ENCODE results near the gene RFFL.

RFFL gene

DNA sequence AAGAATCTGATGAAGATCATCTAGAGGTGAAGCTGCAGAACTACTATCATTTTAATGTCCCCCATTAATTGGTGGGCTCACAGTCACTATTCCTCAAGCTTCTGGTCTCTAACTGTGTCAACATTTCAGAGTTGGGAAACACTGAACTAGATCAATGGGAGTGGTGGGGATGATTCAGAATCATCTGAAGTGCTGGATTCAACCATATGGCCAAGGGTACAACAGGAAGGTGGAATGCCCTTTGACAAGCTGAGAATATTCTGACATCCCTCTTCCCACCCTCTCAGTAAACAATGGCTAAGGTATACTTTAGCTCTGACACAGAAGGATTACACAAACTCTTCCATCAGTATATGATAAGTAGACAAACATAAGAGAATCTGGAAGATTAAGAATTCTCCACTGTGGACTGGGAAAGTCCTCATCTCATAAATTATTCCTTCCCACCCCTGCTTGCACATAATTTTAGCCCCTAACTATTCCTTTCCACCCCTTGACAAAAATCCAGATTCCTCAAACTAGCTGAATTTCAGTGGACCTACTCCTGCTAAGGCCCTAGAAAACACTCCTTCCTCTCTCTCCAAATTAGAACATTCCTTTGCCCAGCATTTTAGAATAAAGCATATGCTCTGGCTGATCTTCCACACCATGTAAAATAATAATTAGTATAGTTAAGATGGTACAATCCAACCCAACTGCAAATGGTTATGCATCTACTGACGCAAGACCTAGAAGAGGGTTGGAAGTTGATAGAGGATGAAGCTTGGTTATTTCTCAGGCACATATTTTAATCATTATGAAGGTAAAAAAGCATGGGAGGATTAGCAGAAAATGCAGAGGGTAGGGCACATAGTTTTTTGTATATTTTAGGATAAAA lies 16.3 kb upstream of the RFFL start:
- no peak for DNase-seq

DNA sequence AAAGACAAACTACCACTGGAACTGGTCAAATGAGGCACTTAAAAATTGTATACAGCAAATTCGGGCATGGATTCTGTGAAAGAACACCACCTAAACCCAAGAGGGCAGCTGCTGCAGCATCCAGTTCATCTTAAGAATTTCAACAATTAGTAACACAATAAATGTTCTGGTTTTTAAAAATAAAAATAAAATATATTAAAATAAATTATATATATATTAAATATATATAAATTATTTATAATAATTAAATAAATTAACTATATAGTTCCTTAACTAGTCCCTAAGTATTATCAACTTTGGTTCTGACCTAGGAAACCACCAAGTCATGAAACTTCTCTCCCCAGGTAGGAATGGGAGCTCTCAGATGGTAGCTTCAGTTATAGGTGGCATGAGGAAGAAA lies 13.4 kb upstream of the RFFL start:
- no peak for DNase-seq

- DNase-seq, result no peak
Measured at GRCh38 chr17:35074711-35075707, 11.5 kb upstream of the RFFL start.

- DNase-seq, result peak; percentile 45
Measured at GRCh38 chr17:35073991-35074627, 10.6 kb upstream of the RFFL start.

DNA sequence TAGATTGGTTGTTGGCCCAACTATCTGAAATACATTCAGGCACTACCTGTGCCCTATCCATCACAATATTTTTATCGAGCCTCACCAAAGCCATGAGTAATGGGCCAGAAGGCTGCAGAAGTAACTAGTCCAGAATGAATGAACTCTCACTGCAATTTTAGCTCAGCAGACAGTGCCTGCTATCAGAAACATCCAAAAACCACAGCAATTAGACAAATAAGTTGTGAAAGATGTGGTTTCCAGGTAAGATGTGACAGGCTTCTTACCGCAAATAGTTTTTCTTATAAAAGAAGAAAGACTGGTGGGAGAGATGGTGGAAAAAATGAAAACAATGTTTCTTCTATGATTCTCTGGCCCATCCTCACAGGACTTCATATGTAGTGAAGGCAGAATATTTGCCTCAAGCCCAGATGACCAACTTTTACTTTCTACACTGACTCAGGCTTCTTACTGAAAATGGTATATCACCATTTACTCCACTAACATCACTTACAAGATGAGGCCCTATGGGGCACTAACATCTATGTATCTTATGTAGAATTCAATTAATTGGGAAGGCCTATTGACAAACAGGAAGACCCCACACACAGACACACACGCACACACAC lies 9.8 kb upstream of the RFFL start:
- peak; percentile 55 for DNase-seq

DNA sequence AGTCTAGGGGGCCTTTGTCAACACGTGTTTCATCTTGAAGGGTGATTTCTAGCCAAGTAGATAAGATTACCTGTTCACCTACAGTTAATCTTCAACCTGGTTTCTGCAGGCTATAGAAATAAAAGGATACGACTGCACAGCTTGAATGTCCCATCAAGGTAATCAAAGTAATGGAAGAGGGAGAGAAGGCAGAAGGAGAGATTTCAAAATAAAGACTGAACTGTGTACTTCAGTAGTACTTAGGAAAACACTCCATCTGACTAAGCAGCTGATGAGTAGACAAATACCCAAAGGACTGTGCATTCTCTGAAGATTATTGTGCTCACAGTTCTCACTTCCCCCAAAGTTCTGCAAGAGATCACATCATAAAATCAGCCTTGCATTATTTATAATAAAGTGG lies 5.8 kb upstream of the RFFL start:
- DNase-seq, result no peak

GRCh38 chr17:35068249-35068648 lies 4.7 kb upstream of the RFFL start:
- DNase-seq, result no peak

GRCh38 chr17:35065880-35066279 lies 2.4 kb upstream of the RFFL start:
- no peak for DNase-seq

GRCh38 chr17:35064516-35065215 lies 1.2 kb upstream of the RFFL start:
- no peak for DNase-seq

GRCh38 chr17:35062308-35062707 lies 1.2 kb downstream of the RFFL start:
- no peak for DNase-seq

DNA sequence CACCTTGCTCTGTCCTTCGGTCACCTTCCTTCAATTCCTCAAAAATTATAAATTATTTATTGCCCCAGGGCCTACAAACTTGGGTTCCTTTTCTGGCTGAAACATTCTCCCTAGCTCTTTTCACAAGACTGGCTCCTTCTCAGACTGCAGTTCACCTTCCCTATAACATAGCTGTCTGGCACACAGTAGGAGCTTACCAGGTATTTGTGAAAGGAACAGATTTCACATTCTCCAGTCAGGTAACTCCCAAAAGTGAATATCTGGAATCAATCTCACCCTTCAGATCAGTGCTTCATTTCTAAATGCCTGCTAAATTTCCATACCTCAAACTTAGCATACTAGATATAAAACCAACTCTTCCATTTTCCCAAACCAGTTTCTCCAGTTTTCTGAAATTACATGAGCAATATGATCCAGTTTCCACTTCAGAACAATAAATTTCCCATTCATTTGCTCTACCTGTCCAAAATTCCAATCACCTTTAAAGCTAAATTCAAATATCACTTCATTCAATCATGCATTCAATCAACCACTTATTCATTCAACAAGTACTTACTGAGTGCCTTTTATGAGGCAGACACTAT lies 6.1 kb downstream of the RFFL start:
- no peak for DNase-seq

- DNase-seq, result no peak
Measured at GRCh38 chr17:35056013-35056412, 7.5 kb downstream of the RFFL start.

DNA sequence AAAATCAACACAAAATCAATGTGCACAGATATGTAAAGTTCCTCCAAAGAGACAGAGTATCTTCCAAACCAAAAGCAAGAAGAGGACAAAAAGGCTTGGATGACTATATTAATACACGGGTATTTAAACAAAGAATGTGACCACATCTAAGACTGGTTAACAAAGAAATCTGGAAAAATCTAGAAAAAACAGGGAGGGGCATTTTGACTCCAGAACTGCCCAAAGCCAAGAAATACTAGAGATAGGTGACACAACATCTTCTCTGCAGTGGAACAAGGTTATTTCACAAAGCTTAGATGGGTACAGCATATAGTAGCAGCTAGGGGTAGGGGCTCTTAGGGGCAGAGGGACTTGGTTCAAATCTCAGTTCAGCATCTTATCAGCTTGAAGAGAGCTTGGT lies 10.3 kb downstream of the RFFL start:
- DNase-seq, result no peak

DNA sequence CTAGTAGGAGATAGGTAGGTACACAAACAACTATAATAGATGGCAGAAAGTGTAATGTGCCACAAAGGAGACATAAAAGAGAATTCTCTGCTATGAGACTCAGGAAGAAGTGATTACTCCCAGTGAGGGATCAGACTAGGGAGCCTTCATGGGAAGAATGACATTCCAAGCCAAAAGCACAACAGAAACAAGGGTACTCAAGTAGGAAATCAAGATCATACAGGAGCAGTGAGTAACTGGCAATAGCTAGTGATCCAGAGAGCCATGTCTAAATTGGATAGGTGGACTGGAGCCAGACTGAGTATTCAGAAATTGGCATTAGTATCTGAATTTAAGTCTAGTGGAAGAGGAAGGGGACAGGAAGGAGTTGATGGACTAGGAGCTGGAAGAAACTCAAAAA lies 10.7 kb downstream of the RFFL start:
- no peak for DNase-seq

DNA sequence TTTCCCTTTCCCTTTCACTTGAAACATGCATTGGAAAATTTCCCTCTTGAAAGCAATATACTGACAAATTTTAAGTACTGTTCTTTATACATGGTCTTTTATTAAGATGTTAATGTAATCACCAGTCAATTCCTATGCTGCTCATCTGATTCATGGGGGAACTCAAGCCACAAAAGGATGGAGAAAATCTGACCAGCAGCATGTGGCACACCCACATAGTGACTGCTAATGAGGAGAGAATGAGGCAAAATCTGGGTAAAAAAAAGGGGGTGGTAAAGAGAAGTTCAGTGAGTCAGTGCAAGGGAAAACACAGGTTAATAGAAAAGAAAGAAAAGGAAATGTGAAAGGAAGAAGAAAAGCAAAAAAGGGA lies 11.3 kb downstream of the RFFL start:
- no peak for DNase-seq

GRCh38 chr17:35051579-35052240 lies 11.8 kb downstream of the RFFL start:
- peak; percentile 40 for DNase-seq

DNA sequence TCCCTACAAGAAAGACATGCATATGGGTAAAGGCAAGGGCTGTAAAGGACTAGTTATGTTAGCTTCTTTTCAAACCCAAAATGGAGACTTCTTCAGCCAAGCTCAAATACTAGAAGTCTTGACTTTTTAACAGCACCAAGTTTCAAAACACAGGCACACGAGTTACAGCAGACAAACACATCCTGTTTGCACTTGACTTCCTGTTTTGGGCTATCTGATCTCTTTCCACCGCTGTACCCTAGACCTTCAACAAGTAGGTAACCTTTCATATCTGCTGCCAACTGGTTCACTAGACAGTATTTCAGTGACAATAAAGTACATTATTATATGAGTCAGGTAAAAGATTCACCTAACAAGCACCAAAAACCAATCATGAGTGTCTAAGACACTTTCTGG lies 12.3 kb downstream of the RFFL start:
- DNase-seq, result peak; percentile 82

DNA sequence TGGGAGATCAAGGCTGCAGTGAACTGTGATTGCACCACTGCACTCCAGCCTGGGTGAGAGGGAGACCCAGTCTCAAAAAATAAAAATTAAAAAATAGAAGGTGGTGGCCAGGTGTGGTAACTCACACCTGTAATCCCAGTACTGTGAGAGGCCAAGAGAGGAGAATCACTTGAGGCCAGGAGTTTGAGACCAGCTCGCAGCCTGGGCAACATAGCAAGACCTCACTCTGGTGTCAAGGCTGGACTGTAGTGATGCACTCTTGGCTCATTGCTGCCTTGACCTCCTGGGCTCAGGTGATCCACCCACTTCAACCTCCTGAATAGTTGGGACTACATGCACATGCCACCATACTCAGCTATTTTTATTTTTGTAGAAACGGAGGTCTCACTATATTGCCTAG lies 13.3 kb downstream of the RFFL start:
- DNase-seq, result no peak

- no peak for DNase-seq
Measured at GRCh38 chr17:35048685-35049379, 14.7 kb downstream of the RFFL start.

- DNase-seq, result peak; percentile 80
Measured at GRCh38 chr17:35046740-35047283, 16.7 kb downstream of the RFFL start.
